ENCODE data around the gene EFCC1.

The EFCC1 gene

DNA sequence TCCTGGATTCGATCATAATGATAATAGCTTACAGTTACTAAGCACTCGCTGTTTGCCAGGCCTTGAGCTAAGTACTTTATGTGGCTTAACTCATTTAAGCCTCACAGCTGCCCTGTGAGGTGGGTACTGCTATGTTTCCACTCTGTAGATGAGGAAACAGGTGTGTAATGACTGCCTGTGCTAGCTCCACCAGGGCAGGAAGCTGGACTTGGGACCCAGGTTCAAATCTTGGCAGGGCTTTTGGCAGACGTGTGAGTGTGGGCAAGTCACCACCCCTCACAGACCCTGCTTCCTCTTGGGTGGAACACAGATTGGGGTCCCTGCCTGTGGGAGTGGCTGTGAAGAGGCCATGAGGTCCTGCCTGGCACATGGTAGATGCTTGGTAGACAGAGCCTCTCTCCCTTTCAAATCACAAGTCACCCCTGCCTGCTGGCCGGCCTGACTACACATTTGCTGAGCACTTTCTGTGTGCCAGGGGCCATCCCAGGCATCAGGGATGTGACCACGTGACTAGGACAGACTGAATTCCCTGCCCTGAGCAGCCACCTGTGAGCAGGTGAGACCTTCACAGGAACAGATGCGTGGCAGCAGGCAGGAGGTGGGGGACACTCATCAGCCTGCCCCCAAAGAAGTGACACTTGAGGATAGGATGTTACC is 3.7 kb downstream of the EFCC1 start:
- TF ChIP-seq CTCF (IDR thresholded peaks at IDR 0.05; ENCODE audit: extremely low read depth, insufficient read depth, missing control alignments): no peak
- no peak for DNase-seq (ENCODE audit: low spot score)
- in situ Hi-C loops (cut with MboI; ENCODE audit: low pct_unique_long_range_greater_than_20kb, low sequenced_read_pairs, unreplicated experiment): no loop called here

DNA sequence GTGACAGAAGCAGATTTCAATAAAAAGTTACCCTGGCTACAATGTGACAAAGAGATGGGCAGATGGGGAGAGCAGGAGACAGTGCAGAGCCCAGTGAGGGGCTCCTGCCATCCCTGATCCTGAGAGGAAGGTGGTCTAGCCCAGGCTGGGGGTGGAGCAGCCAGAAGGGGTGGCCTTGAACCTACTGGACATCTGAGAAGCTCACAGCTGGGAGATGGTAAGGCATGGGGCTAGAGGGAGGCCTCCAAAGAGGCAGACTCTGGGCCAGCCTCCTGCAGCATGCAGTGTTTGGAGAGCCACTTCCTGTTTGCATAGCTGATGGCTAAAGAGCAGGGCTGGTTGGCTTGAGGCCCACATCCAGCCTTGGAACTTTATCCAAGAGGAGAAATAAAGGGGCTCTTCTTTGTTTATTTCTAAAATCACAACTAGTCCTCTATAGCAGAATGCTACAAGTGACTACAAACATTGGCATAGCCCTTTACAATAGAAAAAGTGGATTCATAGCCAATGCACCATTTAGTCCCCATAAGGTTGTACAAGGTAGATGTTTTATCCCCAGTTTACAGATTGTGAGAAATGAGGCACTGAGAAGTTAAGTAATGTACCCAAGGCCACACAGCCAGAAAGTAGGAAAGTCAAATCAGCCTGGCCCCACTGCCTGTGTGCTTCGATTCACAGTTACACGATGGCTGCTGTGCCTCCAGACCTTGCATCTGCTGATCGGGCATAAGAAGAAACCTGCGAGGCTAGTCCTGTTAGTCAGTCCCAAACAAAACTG is 4.6 kb downstream of the EFCC1 start:
- in situ Hi-C loops (cut with MboI; ENCODE audit: low pct_unique_long_range_greater_than_20kb, low sequenced_read_pairs, unreplicated experiment): no loop called here
- no peak for TF ChIP-seq CTCF (IDR thresholded peaks at IDR 0.05; ENCODE audit: extremely low read depth, insufficient read depth, missing control alignments)
- DNase-seq (ENCODE audit: low spot score): no peak

- TF ChIP-seq CTCF (IDR thresholded peaks at IDR 0.05; ENCODE audit: extremely low read depth, insufficient read depth, missing control alignments): no peak
- DNase-seq (ENCODE audit: low spot score): no peak
- in situ Hi-C loops (cut with MboI; ENCODE audit: low pct_unique_long_range_greater_than_20kb, low sequenced_read_pairs, unreplicated experiment): no loop called here
These were observed 5.8 kb downstream of the EFCC1 start for GRCh38 chr3:129006864-129007263.

GRCh38 chr3:129007792-129008191 is 6.7 kb downstream of the EFCC1 start:
- no peak for TF ChIP-seq CTCF (IDR thresholded peaks at IDR 0.05; ENCODE audit: extremely low read depth, insufficient read depth, missing control alignments)

GRCh38 chr3:129009266-129009665 is 8.2 kb downstream of the EFCC1 start:
- in situ Hi-C loops (cut with MboI; ENCODE audit: low pct_unique_long_range_greater_than_20kb, low sequenced_read_pairs, unreplicated experiment): no loop called here
- no peak for DNase-seq (ENCODE audit: low spot score)
- TF ChIP-seq CTCF (IDR thresholded peaks at IDR 0.05; ENCODE audit: extremely low read depth, insufficient read depth, missing control alignments): no peak

More at GRCh38 chr3:129007792-129008191, 6.7 kb downstream of the EFCC1 start:
- no peak for DNase-seq (ENCODE audit: low spot score)
- in situ Hi-C loops (cut with MboI; ENCODE audit: low pct_unique_long_range_greater_than_20kb, low sequenced_read_pairs, unreplicated experiment): no loop called here

GRCh38 chr3:129010310-129010956 is 9.3 kb downstream of the EFCC1 start:
- no peak for DNase-seq (ENCODE audit: low spot score)
- no peak for TF ChIP-seq CTCF (IDR thresholded peaks at IDR 0.05; ENCODE audit: extremely low read depth, insufficient read depth, missing control alignments)
- in situ Hi-C loops (cut with MboI; ENCODE audit: low pct_unique_long_range_greater_than_20kb, low sequenced_read_pairs, unreplicated experiment): no loop called here
